GM12891 (cell line): ENCODE measurements around the gene AIF1L.

Experiments used
- DNase-seq: peaks from one replicate; pipeline ENCODE4 v3.0.0; 2011; ENCODE audit warnings: low spot score; ENCODE audit not compliant: insufficient read length
- FAIRE-seq: peaks from 2 replicates; lab custom pipeline; 2011; peaks lifted over from hg19 to GRCh38; lab: Jason Lieb, UNC
- PAX5 ChIP-seq: IDR thresholded peaks from 2 replicates; pipeline ENCODE4 v1.6.1; 2011; ENCODE audit warnings: low read length, moderate library complexity, mild to moderate bottlenecking; ENCODE audit not compliant: insufficient read depth, severe bottlenecking
- POLR2A ChIP-seq: IDR thresholded peaks from 2 replicates; pipeline ENCODE4 v1.6.1; 2011; ENCODE audit warnings: low read depth, low read length, control low read depth
- POLR2AphosphoS5 ChIP-seq: IDR thresholded peaks from 2 replicates; pipeline ENCODE4 v1.6.1; 2011; ENCODE audit warnings: low read depth, low read length, control low read depth
- POU2F2 ChIP-seq: IDR thresholded peaks from 2 replicates; pipeline ENCODE4 v1.6.1; 2011; ENCODE audit warnings: low read depth, mild to moderate bottlenecking, control low read depth, low read length, moderate library complexity
- SPI1 ChIP-seq: IDR thresholded peaks from 2 replicates; pipeline ENCODE4 v1.6.1; 2011; ENCODE audit warnings: low read depth, low read length, control low read depth
- TAF1 ChIP-seq: IDR thresholded peaks from 2 replicates; pipeline ENCODE4 v1.6.1; 2011; ENCODE audit warnings: low read depth, low read length, control low read depth

Gene AIF1L

DNA sequence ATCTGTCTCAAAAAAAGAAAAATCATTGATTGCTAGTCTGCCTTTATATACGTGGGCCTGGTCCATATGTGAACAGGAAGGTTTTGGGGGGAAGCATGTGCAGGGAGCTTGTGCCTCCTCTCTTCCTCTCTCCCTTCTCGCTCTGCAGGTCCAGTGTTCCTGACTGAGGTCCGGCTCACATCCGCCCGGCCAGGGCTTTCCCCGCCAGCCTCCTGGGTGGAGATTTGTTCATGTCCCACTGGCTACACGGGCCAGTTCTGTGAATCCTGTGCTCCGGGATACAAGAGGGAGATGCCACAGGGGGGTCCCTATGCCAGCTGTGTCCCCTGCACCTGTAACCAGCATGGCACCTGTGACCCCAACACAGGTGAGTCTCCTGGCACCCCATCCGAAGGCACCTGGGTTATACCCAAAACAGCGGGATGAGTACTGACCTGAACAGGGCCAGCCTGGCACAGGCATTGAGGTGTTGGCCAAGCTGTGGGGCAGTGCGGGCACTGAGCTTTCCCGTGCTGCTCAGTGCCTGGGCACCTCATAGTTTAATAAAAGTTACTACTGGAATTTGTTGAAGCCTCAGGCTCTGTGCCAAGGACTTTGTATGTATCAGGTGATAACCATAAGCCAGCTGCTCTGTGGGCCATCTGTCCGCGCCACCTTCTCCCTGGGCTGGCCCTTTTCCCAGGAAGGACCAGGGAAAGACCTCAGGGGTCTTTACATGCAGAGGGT lies 39.4 kb upstream of the AIF1L start:
- FAIRE-seq, result no peak
- no peak for DNase-seq
- no peak for TF ChIP-seq POLR2A
- no peak for TF ChIP-seq POLR2AphosphoS5
- no peak for TF ChIP-seq SPI1
- TF ChIP-seq POU2F2, result no peak
- TF ChIP-seq PAX5, result no peak
- TF ChIP-seq TAF1, result no peak

DNA sequence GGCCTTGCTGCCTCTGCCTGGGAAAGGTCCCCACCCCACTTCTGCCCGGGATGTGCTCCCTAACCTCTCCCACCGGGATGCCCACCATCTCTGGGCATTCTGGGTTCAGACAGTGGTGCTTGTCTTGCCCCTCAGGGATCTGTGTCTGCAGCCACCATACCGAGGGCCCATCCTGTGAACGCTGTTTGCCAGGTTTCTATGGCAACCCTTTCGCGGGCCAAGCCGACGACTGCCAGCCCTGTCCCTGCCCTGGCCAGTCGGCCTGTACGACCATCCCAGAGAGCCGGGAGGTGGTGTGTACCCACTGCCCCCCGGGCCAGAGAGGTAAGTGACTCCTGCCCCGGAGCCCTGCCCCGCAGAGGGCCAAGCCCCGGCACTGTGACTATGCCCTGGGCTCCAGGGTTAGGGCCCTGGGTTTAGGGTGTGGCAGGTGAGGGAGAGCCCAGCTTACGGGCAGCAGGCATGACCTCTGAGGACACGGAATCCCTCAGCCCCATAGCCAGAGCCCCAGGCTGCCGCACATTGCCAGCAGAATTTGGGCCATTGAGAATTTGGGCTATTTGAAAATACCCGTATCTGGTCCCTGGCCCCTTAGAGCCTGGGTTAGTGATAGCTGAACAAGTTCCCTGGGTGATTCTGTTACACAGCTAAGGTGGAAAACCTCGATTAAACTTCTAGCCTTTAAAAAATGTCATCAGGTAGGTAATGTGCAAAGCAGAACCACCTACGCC lies 35.3 kb upstream of the AIF1L start:
- TF ChIP-seq TAF1 (no peak), PAX5 (no peak), SPI1 (no peak), POLR2AphosphoS5 (no peak), POU2F2 (no peak), POLR2A (no peak)
- no peak for FAIRE-seq
- no peak for DNase-seq

DNA sequence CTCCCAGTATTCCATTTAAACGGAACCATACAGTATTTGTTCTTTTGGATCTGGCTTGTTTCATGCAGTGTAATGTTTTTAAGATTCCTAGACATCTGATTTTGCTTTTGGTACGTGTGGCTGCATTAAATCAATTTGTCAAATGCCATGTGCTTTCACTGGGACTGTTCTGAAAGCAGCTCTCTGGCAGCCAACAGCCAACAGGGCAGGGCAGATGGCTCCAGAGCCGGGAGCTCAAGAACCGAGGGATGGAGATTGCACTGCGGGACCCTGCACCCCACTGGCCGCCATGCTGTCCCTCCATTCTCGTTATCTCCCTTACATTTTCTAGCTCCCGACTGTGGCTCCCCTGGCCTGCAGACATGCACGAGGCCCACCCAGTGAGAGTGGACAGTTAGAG lies 33.4 kb upstream of the AIF1L start:
- DNase-seq, result no peak
- FAIRE-seq, result no peak
- TF ChIP-seq POU2F2, result no peak
- TF ChIP-seq TAF1, result no peak
- TF ChIP-seq POLR2AphosphoS5, result no peak
- no peak for TF ChIP-seq POLR2A
- no peak for TF ChIP-seq SPI1
- no peak for TF ChIP-seq PAX5

GRCh38 chr9:131065599-131065998 lies 30.7 kb upstream of the AIF1L start:
- FAIRE-seq (no peak), DNase-seq (no peak)
- no peak for TF ChIP-seq PAX5
- TF ChIP-seq POU2F2, result no peak
- TF ChIP-seq POLR2A, result no peak
- TF ChIP-seq SPI1, result no peak
- TF ChIP-seq POLR2AphosphoS5, result no peak
- TF ChIP-seq TAF1, result no peak

DNA sequence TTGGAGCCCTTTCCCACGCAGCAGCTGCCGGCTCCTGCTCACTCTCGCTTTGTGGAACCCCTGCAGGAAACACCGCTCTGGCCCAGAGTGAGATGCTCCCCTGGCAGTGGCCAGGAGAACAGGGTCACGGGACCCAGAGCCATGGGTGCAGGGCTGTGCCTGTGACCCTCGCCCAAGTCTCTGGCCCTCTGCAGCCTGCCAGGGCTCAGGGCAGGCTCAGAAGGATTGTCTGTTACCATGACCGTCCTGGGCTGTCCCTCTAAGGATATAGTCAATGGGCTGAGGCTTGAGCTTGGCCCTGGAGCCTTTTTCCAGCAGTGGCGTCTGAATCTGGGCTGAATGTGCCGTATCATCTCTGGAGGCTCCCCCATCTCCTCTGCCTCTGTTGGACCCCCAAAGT lies 28.7 kb upstream of the AIF1L start:
- FAIRE-seq (no peak), DNase-seq (no peak)
- no peak for TF ChIP-seq SPI1

- TF ChIP-seq SPI1 (no peak), TAF1 (no peak), POU2F2 (no peak), POLR2A (no peak), PAX5 (no peak), POLR2AphosphoS5 (no peak)
- DNase-seq (no peak), FAIRE-seq (no peak)
Observed at GRCh38 chr9:131068076-131068816, 28.1 kb upstream of the AIF1L start.

GRCh38 chr9:131069699-131070098 lies 26.6 kb upstream of the AIF1L start:
- DNase-seq, result no peak
- TF ChIP-seq POU2F2, result no peak
- no peak for TF ChIP-seq TAF1
- no peak for TF ChIP-seq POLR2A
- TF ChIP-seq SPI1, result no peak
- no peak for TF ChIP-seq PAX5
- no peak for TF ChIP-seq POLR2AphosphoS5
- no peak for FAIRE-seq

- DNase-seq (no peak), FAIRE-seq (no peak)
- TF ChIP-seq POLR2A, result no peak
- no peak for TF ChIP-seq POLR2AphosphoS5
- no peak for TF ChIP-seq TAF1
- no peak for TF ChIP-seq SPI1
- TF ChIP-seq POU2F2, result no peak
- TF ChIP-seq PAX5, result no peak
Observed at GRCh38 chr9:131072107-131072870, 24.0 kb upstream of the AIF1L start.

GRCh38 chr9:131072871-131073237 lies 23.5 kb upstream of the AIF1L start:
- TF ChIP-seq PAX5 (no peak), POLR2A (no peak), POLR2AphosphoS5 (no peak), TAF1 (no peak), SPI1 (no peak), POU2F2 (no peak)
- DNase-seq (no peak), FAIRE-seq (no peak)
